IMR-90 (cell line): ENCODE data around the gene EDARADD.

Experiments used
- CEBPB ChIP-seq: IDR thresholded peaks from 2 replicates; pipeline ENCODE4 v1.6.1; 2012; ENCODE audit warnings: low read depth, low read length, improper control_type of control experiment
- CTCF ChIP-seq: conservative IDR thresholded peaks from 2 replicates; pipeline ENCODE4 v1.5.1; 2012; ENCODE audit warnings: mild to moderate bottlenecking, low read depth, low read length, improper control_type of control experiment
- POLR2A ChIP-seq: IDR thresholded peaks from 2 replicates; pipeline ENCODE4 v1.6.1; 2012; ENCODE audit warnings: mild to moderate bottlenecking, low read depth, low read length
- SMC3 ChIP-seq: fragments of 150-350 bp; IDR thresholded peaks from 2 replicates; pipeline ENCODE4 v1.6.1; 2016; ENCODE audit warnings: low read depth, mild to moderate bottlenecking, antibody characterized with exemption, low read length, moderate library complexity
- USF2 ChIP-seq: fragments of 150-350 bp; IDR thresholded peaks from 2 replicates; pipeline ENCODE4 v1.6.1; 2017; ENCODE audit warnings: mild to moderate bottlenecking, antibody characterized with exemption, low read length, low read depth

- no peak for TF ChIP-seq USF2
- no peak for TF ChIP-seq CEBPB
- TF ChIP-seq SMC3 = no peak
- no peak for TF ChIP-seq POLR2A
- TF ChIP-seq CTCF = no peak
Measured at GRCh38 chr1:236361909-236362590, 32.0 kb upstream of the EDARADD start.
